GM21360 (cell line): ENCODE measurements around the gene PPM1H.
"Not testable (repeated sequence)": the region's sequence is repeated elsewhere in the genome, so short reads cannot be mapped to it uniquely, and the experiment has no call there.

ENCODE experiments used
- ATAC-seq: cut with Tn5 transposase; IDR thresholded peaks from one replicate; pipeline ENCODE4 v1.9.1; 2021; ENCODE audit warnings: mild to moderate bottlenecking, moderate library complexity; ENCODE audit not compliant: unreplicated experiment

PPM1H gene

DNA sequence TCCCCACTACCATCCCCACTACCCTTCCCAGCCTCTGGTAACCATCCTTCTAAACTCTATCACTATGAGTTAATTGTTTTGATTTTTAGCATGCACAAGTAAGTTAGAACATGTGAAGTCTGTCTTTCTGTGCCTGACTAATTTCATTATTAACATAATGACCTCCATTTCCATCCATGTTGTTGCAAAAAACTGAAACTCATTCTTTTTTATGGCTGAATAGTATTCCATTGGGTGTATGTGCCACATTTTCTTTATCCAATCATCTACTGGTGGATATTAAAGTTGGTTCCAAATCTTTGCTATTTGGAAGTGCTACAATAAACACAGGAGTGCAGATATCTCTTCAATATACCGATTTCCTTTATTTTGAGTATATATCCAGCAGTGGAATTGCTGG is 13.2 kb upstream of the PPM1H start:
- ATAC-seq: no peak

DNA sequence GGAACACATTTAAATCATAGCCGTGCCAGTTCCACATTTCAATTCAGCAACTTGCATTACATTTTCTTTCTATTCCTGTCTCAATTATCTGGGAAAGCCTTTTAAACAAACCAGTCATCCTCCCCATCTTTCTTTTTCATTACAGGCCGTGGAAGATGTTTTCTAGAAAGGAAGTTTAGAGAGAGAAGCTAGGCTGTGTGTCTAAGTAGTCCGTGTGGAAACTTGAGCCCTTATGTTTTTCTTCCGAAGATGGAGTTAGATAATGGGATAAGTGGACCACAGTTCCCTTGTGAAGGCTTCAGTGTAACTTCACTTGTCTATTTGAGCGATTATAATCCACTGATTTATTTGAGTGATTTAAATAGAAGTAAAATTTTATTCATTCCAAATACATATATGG is 12.4 kb upstream of the PPM1H start:
- no peak for ATAC-seq

DNA sequence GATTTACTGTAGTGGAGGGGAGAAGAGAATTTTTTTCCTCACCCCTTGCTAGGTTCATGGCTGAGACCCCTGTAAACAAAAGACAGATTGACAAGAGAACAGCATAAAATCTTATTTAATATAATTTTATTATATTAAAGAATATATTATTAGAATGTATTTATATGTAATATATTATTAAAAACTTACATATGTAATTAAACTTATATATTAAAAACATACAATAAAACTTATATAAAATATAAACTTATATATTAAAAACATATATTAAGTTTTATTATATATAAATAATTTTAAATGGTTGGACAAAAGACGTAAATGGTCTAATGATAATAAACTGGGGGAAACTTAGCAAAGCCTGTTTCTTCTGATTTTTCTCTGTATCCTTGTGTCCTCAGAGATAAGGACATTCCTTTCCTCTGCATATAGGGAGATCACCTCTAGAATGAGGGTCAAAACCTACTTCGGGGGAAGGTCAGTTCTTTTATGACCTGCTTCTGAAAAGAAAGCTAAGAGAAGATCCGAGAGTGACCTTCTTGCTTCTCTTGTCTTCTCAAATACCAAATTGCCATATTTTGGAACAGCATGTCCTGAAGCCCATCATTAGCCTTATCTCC is 8.9 kb upstream of the PPM1H start:
- no peak for ATAC-seq

DNA sequence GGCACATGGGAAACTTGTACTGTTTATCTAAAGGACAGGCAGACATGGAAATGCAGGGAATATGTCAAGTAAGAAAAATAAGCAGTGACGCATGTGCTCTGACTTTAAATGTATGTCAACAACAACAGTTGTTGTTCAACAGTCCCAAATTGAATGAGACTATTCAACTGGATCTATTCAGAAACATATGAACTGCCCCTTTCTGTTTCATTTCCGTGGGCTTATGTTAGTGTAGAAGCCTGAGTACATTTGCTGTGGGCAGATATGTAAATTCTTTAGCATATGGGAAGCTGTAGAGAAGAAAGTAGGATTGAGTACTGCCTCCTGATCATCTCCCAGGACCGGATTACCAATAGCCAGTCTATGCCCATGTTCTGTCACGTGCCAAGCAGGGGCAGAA is 7.4 kb upstream of the PPM1H start:
- not testable (repeated sequence) for ATAC-seq

DNA sequence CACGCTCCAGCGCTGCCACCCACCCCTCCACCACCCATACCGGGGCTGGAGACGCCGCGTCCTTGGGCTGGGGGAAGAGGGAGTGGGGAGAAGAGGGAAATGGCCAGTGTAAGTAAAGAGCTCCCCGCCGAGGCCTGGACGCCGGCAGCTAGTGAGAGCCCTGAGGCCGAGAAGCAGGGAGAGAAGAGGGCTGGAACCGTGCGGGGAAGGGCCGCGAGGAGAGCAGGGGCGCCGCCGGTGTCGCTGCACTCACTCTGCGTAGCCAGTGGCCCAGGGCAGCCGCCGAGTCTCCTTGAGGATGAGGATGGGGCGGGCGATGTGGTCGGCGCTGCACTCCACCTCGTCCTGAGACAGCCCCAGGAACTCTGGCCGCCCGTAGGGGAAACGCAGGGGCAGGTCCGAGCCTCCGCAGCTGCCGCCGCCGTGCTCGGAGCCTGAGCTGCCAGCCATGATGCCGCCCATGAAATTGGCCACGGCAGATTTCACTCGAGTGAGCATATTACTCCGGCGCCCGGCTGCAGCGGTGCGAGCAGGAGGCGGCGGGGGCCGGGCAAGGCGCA is 631 bp downstream of the PPM1H start:
- ATAC-seq: peak; percentile 42

DNA sequence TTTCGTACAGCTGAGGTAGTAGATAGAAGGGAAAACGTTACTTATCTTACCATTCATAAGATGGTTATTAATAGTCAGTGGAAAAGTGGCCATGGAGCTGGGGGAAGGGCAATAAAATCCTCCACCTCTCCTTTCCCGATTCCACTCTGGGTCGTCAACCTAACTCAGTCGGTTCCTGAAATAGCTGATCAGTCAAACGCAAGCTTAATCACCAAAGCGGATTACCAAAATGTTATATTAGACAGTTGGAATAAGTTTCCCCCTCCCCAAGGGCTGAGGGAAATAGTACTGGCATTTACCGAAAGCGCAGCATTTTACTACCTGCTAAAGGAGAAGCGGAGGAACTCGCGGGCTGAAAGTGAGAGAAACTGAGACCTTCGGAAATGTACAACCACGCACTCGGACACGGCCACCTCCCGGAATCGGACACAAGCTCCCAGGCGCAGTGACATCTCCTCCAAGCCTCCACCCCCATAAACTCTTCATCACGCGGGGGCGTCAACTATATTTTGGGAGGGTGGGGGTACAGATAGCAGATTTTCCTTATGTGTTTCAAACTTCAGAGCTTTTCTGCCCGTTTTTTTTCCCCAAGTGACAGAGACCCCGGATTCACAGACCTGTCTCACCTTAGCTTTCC is 1.2 kb downstream of the PPM1H start:
- ATAC-seq: no peak

DNA sequence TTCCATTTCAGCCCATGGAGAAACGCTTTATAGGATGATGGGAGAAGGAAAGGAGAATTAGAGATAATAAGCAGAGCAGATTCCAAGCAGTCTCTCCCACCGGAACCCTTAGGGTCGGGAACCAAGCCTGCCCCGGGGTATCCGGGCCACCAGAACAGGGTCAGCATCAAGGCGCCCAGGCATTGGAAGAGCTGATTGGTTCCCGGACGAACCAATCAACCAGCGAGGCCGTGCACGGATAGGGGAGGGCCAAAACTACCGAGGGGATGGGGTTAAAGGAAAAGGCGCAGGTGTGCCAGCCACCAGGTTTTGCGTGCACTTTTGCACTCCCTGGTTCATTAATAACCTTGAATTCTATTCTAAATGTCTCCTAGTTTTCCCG is 1.7 kb downstream of the PPM1H start:
- ATAC-seq: no peak

DNA sequence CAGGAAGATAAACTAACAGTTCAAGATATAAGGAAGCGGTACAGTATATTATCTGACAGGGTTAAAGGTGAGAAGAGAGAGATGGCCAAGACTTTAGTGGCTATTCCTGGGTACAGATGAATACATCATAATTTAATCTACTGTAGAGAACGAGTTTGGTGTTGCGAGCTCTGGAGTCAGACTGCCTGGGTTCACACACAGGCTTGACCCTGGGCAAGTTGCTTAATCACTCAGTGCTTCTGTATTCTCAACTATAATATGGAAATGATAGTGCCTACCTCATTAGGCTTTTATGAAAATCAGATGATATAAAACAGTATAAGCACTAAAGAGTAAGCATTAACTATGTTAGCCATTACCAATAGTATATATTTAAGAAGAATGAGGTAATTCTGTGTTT is 3.5 kb downstream of the PPM1H start:
- no peak for ATAC-seq

DNA sequence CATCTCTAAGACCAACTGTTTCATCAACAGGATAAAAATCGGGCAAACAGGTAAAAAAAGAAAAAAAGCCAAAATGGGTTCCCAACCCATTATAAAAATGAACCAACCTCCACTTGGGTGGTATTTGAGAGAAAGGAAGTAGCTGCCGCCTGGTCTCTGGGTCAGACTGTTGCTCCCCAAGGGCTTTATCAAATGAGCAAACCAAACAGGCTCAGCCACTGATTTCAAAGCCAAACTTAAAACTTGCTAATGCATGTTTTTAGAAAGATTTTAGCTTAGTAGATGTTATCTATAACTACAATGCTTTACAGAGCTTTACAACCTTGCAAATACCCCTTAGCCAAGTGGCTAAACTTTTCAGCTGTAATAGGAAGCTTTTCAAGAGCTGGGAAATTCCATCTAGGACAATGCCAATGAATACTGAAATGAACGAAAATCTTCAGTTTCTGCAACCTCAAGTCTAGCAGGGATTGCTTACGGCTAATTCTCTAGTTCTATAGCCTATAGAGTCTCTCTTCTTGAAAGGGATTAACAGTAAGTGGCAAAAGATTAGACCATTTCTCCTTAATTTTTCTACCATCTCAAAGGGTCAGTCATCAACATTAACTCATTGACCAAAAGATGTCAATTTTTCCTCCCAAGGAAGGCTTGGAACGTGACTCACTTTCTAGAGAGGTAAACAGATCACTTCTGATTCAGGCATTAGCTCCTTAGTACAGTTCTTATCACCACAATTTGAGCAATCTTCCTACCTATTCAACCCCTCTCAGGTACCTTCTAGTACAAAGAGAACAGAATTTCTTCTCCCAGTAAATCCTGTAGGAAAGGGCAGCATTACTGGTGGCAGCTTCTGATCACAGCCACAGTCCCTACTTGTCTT is 4.2 kb downstream of the PPM1H start:
- no peak for ATAC-seq

DNA sequence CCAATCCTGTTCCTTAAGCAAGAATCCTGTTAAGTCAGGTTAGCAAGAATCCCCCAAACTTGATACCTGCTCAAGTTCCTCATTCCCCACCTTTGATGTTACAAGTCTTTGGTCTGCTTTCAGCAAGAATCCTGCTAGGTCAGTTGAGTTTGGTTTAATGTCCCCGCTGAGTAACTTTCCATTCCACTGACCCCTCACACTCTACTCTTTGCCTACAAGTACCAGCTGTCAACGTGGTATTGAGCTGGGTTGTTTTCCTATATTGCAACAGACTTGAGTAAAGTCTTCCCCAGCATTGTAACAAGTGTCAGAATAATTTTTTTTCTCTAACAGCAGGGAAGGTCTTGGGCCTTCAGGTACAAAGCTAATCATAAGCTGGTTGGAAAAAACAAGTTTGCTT is 6.3 kb downstream of the PPM1H start:
- ATAC-seq: no peak

DNA sequence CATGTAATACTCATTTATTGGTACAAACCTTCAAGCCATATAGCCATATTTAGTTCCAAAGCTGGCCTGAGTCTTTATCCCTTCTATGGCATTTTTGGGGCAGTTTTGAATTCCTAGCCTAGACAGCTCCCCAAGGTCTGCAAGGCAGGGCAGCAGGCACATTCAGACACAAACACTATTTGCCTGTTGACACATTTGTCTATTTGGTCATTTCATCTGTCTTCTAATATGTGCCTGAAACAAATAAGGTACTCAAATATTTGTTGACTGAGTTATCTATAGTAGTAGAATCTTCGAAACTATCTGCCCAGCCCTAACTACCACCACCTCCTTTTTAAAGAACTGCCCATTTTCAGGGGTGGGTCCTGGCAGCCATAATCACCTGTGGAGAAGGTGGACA is 9.3 kb downstream of the PPM1H start:
- no peak for ATAC-seq

DNA sequence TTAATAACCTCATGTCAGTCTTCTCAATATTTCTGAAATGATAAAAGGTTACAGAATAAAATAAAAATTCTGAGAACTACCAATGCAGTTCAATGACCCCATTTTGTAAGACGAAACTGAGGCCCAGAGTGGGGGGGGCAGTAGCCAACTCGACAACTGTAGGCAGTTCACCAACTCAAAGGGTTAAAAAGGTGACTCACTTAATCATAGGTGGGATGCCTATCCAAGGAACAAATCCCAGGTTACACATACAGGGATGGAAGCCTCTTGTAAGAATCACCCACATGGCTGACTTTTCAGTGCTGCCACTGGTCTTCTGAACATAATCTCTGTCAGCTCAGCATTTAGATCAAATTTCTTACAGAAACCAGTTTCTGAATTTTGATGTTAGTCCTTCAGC is 10.9 kb downstream of the PPM1H start:
- ATAC-seq: no peak

DNA sequence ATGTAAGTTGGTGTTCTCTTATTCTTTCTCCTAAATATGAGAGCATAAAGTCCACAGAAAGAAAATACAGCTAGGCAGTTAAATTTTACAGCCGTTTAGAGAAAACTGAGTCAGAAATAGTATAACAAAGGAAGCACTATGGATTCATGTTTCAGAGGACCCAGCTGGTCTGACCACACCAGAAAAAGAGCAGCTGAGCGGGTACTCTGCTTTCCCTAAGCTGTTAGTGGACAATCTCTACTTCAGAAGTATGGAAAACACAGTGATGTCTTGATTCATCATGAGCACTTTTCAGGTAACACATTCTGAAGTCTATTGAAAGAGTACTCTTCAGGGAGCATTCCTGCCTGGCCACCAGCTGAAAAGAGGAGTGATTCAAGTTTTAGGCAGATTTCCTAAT is 12.4 kb downstream of the PPM1H start:
- no peak for ATAC-seq

DNA sequence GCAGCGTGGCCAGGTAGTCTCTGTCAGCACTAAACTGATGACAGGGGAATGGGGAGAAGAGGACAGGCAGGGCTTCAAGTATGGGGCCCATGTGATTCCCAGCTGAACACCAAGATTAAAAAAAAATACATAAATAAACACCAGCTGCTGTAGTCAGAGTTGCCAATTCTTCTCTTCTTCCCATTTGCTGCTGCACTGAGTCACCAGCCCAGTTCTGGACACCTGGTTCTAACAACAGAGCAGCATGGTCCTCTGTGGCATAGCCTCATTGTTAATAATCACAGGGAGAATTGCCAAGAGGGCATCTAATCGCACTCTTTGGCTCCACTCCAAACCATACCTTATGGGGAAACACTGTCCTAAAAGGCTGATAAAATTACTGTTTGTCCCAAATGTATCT is 15.1 kb downstream of the PPM1H start:
- ATAC-seq: no peak

DNA sequence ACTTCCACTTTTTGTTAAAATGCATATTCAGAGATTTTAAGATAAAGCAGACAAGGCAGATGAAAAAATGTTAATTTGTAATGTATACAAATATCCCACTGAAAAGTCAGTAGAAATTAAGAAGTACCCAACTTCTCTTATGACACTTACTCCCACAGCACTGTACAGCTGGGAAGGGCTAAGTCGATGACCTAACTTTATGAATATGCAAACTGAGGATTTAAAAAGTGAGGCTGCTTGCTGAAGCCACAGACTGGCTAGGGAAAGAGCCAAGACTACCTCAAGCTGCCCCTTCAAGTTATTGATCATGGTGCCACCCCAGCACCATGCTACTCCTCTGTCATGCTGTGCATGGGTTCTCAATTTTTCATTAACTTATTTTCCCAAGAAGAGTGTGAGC is 17.0 kb downstream of the PPM1H start:
- no peak for ATAC-seq

DNA sequence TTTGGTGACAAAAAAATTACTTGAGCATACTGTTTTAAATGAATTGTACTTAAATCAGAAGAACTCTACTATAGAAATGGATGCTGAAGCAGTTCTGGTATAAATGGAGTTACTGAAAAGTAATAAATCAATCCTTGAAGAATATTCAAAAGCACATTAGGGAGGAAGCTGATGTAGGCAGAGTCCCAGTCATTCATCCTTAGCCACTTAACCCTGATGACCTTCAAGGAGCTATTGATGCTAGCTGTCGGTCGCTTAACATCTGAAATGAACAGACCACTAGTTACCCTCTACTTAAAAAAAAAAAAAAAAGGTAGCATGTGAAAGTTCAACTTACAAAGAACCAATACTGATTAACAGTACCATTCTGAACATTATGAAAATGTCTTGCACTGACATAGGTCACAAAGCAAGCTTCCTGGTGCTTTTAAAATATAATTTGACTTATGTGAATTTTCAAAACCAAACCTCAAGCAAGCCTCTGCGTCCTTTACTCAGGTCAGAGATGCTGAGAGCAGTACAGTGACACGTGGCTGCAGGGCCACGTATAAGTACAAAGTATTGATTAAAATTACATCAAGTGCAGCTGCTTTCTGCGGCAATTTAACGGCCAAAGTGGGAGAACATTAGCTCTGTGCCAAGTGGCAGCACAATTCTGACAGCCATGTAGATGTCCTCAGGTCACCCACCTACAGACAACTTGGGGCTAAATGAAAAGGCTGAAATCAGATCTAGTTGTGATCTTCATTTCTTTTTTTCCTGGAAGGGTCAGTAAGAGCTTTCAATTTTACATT is 18.1 kb downstream of the PPM1H start:
- no peak for ATAC-seq

DNA sequence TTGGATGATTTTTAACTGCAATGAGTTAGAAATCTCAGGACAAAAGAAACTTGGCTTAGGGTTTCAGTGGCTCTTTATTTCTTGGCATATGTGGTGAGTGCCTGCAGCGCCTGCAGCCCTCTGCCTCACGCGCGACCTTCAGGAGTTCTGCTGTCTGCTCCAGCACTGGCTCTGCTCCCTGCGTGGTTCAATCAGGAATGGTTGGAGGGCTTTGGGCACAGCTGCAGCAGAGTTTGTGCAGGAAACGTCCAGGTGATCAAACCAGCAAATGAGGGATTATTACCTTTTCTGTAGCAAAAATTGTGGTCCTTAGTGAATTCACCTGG is 19.8 kb downstream of the PPM1H start:
- ATAC-seq: no peak

DNA sequence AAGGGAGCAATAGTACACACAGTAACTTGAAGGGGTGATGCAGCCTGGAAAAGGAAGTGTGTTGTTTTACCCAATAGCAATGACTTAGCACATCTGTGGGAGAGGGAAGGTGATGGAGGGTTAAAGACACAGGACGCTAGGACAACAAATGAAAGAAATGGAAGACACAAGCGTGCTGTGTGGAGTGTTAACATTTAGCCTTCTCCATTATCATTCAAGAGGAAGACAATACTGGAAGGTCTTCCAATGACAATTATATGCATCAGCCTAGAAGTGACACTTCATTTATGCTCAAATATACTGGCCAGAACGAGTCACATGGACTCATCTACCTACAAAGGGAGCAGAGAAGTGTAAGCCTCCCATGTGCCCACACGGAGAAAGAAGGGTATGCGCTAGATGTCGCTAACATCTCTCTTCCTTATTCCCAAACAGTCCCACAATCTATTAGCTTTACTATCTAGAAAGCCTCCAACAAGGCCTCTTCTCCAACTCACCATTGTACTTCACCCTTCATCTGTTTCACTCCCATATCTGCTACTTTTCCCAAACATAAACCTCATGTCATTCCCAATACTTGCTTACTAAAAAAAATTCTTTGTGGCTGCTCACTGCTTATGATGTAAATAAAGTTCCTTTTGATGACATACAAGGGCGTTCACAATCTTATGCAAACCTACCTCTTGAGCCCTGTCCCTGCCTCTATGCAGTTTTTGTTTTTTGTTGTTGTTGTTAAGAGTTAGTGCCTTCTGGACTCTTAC is 20.3 kb downstream of the PPM1H start:
- no peak for ATAC-seq

DNA sequence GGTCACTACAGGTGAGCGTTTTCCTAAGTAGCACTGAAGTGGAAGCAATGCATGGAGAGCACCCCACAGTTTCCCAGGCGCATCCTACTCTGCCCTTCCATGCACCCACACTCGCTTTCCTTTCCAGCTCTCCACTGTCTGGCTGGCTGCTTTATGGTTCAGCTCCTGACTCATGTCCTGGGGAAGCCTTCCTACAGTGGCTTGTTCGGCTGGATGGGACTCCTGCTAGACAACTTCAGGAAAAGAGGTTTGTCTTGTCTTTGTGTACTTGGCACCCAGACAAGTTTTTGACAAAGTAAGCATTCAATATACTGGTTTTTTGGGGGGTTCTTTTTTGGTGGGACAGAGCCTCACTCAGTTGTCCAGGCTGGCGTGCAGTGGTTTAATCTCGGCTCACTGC is 21.6 kb downstream of the PPM1H start:
- ATAC-seq: no peak

DNA sequence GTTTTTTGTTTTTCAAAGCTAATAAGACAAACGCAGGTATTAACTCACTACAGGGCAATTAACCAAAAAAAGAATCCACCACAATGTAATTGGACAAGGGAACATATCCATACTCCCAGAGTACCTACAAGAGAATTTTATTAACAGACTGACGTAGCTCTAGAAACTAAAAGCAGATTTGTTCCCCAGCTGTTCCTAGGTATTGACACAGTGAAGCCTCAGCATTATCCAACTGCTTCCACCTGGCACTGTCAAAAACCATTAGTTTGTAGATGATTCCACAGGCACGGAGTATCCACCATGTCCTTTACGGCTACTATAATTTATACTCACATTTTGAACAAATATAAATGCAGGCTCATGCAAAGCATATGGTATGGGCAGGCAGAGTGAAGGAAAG is 22.3 kb downstream of the PPM1H start:
- no peak for ATAC-seq

DNA sequence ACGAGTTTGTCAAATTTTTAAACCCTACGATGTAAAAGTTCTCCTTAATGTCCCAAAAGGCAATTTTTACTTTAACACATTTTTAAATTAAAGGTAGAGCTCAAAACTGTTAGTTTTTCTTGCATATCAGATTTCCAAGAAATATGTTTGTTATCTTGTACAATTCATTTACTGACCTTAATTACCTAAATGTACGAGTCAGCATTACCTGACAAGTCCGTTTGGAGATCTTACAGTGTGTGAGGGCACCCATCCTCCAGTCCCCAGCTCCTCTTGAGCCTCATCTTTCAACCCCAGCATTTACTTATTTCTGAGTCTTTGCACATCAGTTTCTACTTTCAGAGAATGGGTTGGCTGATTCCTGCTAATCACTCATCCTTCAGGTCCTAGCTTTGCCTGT is 23.7 kb downstream of the PPM1H start:
- ATAC-seq: no peak
